HG02870 (cell line): ENCODE results near the gene LRRC56.

Experiments used
- ATAC-seq: cut with Tn5 transposase; IDR thresholded peaks from one replicate; pipeline ENCODE4 v1.9.1; 2021; ENCODE audit warnings: mild to moderate bottlenecking, moderate library complexity; ENCODE audit not compliant: unreplicated experiment

The LRRC56 gene

DNA sequence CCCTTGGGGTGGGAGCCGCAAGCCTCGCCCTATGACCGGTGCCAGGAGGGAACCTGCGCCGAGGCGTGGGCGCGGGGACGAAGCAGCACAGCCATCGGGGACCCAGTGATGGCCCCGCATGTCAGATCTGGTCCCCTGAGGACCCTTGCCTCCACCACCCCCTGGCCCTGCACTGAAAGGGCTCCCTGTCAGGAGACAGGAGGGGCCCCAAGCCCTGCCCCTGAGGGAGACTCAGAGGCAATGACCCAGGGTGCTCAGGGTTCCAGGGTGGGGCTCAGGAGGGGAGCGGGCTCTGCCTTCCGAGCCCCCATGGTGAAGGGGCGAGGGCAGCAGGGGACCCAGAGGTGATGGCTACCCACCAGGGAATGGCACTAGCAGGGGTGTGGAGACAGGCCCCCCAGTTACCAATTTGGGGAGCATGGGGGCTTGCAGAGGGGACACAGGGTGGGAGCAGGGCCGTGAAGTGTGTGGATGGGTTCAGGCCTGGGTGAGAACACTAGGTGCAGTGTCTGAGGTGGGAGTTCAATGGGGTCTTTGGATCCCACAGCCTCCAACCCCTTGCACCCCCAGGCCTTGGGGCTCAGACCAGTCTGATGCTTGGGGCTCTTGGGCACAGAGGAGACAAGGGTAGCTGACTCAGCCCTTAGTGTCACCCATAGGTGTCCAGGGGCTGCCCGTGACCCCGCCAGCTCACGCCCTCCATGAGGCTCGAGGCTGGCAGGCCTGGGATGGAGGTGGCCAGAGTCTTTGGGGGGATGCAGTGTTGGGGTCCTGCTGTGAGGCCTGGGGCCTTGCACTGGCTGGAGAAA, 499 bp downstream of the LRRC56 start:
- no peak for ATAC-seq

DNA sequence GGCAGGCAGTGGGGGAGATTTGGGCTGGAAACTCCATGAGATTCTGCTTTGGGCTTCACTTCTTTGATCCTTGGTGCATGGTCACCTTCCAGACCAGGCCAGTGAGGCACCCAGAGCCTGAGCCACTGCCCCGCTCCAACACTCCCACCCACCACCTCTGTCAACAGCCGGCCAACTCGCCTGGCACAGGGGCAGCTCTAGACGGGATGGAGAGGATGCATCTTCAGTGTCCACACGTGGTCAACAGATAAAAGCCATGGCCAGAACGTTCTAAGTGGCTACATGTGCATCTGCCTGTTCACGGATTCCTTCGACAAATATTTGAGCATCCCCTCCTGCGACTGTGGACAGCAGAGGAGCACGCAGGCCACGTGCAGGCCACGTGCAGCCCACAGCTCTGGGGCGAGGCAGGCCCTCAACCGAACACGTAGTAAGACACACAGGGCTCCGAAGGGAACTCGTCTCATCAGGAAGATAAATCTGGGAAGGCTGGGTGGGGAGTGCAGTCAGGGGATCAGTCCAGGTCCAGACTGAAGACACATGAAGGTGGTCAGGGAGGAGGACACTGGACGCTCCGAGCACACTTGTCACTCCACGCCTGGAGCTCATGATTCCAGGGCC, 1.2 kb downstream of the LRRC56 start:
- ATAC-seq, result no peak

GRCh38 chr11:539971-540481, 2.7 kb downstream of the LRRC56 start:
- ATAC-seq, result no peak

- ATAC-seq, result no peak
Measured at GRCh38 chr11:540583-541432, 3.5 kb downstream of the LRRC56 start.

- ATAC-seq, result no peak
Measured at GRCh38 chr11:541433-541885, 4.1 kb downstream of the LRRC56 start.

DNA sequence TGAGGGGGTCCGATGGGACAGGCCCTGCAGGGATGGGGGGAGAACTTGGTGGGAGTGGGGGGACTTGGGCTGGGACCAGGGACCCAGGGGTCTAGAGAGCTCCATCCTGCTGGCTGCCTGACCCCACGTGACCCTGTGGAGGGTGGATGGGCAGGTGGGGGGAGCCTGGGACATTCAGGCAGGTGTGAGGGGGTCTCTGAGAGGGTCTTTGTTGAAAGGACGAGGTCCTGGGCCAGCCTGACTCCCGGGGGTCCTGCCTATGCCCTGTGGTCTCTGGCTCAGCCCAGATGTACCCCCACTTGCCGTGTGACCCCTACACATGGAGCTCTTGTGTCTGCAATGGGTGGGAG, 7.5 kb downstream of the LRRC56 start:
- no peak for ATAC-seq

DNA sequence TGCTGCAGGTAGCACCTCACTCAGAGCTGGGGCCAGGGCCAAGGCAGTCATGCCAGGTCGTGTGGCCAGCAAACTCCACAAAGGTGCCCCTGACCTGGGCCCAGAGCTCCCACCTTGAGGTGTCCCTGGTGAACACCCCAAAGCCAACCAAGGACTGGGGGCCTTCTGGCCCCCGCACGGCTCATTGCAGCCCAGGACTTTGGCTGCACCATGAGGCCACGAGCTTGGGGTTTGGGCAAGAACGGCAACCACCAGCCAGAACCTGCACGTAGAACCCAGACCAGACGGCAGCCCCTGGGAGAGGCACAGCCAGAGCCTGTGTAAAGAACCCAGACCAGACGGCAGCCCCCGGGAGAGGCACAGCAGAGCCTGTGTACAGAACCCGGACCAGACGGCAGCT, 7.8 kb downstream of the LRRC56 start:
- no peak for ATAC-seq

DNA sequence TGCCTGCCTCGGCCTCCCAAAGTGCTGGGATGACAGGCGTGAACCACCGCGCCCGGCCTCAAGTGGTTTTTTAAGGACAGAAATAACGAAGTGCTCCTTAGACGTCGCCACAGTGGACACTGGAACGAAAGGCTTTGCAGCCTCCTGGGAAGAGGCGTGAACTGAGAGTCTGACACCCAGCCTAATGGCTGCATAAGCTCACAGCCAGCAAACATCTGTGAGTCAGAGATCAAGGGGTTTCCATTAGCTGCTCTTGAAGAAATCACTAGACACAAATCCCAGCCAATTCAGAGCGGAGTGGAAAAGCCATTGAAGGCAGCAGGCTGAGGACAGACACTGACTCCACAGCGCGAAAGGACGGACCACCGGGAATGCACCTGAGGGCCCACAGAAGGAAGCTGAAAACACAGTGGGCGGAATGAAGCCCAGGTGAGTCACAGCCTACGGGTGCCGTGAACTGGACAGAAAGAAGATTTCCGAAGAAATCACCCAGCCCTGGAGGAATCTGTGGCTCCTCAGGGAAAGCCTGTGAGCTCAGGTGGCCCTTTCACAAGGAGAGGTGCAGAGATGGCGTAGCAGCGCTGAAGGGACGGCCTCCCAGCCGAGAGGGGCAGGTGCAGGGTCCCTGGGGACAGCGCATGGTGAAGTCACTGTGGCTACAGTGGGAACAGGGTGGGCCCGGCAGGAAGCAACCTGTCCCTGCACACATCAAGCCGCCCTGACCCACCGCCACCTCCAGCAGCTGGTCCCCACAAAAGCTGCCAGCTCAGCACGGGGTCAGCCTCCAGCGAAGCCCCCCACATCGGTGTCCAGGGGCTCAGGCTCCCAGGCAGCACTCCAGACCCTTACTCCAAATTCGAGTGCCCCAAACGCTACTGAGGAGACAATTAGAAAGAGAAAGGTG, 11.6 kb downstream of the LRRC56 start:
- ATAC-seq, result no peak

DNA sequence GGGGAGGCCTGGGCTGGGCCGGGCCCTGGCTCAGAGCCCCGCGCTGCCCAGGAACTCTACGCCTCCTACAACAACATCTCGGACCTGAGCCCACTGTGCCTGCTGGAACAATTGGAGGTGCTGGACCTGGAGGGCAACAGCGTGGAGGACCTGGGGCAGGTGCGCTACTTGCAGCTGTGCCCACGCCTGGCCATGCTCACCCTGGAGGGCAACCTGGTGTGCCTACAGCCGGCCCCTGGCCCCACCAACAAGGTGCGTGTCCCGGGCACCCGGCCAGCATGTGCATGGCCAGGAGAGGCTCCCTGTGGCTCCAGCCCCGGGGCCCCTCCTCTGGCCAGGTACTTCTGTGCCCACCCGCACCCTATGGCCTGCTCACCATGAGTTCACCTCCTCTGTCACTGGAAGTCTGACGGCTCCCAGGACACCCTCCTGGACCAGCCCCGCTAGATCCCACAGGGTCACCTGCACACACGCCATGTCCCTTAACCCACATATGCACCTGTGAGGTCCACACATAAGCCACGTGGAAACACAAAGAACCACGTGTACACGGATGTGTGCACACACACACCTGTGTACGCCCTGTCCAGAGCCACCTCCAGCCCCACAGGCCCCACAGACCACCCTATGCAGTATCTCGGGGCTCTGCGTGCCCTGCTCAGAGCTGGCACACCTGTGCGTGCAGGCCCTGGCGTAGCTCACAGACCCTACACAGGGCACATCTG, 12.9 kb downstream of the LRRC56 start:
- no peak for ATAC-seq

- ATAC-seq, result no peak
Measured at GRCh38 chr11:550746-551085, 13.4 kb downstream of the LRRC56 start.

GRCh38 chr11:551131-551530, 13.8 kb downstream of the LRRC56 start:
- ATAC-seq, result no peak

GRCh38 chr11:551596-551995, 14.3 kb downstream of the LRRC56 start:
- ATAC-seq, result no peak

GRCh38 chr11:553083-553987, 16.0 kb downstream of the LRRC56 start:
- ATAC-seq, result no peak

- ATAC-seq, result no peak
Measured at GRCh38 chr11:553988-554340, 16.6 kb downstream of the LRRC56 start.

DNA sequence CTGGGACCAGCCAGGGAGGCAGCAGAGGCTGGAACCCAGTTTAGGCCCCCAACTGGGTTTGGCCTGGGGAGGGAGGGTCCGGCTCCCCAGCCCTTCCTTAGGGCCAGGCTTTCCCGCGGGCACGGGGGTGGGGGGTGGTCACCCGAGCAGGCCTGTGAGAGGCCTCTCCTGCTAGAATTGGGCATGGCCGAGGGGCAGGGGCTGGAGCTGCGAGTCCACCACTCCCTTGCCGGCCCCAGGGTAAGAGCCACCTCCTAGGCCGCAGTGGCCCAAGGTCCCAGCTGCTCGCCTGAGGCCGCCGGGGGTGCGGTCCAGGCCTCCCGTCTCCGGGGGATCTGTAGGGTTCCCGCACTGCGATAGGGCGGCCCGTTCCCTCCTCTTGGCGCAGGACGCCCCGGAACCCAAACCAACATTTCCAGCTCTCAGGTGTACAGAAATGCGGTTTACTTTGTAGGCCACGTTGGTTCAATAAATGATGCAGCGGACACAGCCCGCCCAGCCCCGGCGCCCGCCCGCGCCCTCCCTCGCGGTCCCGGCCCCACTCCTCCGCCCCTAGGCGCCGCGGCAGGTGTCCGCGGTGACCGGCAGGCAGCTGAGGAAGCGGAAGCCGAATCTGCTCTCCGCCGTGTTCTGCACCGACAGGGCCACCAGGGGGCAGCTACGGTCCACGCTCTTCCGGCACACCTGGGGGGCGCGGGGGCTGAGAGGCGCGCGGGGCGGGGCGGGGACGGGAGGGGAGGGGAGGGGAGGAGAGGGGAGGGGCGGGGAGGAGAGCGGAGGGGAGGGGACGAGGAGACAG, 17.3 kb downstream of the LRRC56 start:
- ATAC-seq, result peak; percentile 59

DNA sequence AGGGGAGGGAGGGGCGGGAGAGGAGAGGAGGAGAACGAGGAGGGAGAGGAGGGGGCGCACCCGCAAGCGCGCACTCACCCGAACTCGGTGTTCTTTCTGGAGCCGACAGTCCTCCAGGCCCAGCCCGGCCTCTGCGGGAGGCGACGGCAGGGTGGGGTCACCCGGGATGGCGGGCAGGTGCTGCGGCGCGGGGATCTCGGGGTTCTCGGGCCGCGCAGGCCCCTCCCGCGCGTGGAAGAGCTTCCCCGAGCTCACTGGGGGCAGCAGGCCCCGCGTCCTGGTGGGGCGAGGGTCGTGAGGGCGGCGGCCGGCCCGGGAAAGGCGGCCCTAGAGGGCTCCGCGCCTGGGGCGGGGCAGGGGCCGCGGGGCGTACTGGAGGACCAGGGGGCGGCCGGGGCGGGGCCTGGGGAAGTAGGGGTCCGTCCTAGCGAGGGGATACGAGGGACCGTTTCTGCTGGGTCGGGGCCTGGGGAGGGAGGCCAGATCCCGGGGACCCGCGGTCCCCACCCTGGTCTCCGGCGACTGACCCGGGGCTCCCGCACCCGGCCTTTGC, 18.0 kb downstream of the LRRC56 start:
- no peak for ATAC-seq

GRCh38 chr11:555780-556661, 18.7 kb downstream of the LRRC56 start:
- ATAC-seq, result no peak
